Dermis microvascular lymphatic vessel endothelial cell (primary cell): ENCODE measurements around the gene AEBP1. TPM values are rescaled to one million over a fixed set of nuclear protein-coding genes. Genes with fewer than 3 reads are reported as not detected.
A peak's percentile ranks its signal among the peaks of the same experiment; 100 is the strongest.

Experiments used
- DNase-seq, 2 donors: peaks; one replicate each; pipeline versions ENCODE4 v3.0.0 to v3.0.0-alpha.2; 2010; ENCODE audit warnings: low read depth in 2 of 2
- total RNA-seq: library from RNA; depleted of rRNA; stranded (reverse); fragments of >200 nt; gene quantifications from 2 replicates; pipeline ENCODE4 v1.2.1, GENCODE V29; 2014

The AEBP1 gene
- total RNA-seq: 9.1 and 19.6 TPM in 2 replicates

- peak in 1 of 2 donors; percentile 43 for DNase-seq
These were observed at the start of gene AEBP1 for GRCh38 chr7:44103923-44104859. Gene AEBP1, plus strand, starts transcription at chr7:44104345. Its CDS starts 321 bp downstream, at chr7:44104666.

DNA sequence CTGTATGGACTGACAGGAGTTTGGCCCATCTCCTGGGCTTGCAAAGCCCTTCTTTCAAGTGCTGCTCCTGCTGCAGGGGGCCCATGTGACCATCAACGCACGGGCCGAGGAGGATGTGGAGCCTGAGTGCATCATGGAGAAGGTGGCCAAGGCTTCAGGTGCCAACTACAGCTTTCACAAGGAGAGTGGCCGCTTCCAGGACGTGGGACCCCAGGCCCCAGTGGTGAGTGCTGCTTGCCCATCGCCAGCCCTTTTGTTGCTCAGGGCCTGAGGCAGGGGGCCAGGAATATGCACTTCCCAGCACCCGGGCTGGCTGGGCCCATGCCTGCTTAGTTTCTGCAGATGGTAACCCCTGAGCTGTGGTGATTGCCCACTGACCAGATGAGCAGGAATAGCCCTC, 47.5 kb upstream of the AEBP1 start:
- no peak for DNase-seq

- no peak for DNase-seq
These were observed 46.8 kb upstream of the AEBP1 start for GRCh38 chr7:44057181-44057848.

GRCh38 chr7:44057849-44058758, 46.0 kb upstream of the AEBP1 start:
- no peak for DNase-seq

- DNase-seq: no peak
These were observed 45.4 kb upstream of the AEBP1 start for GRCh38 chr7:44058759-44059218.

GRCh38 chr7:44059219-44060090, 44.7 kb upstream of the AEBP1 start:
- no peak for DNase-seq

- no peak for DNase-seq
These were observed 43.8 kb upstream of the AEBP1 start for GRCh38 chr7:44060091-44060947.

- DNase-seq: no peak
These were observed 43.0 kb upstream of the AEBP1 start for GRCh38 chr7:44060948-44061644.

- DNase-seq: no peak
These were observed 42.4 kb upstream of the AEBP1 start for GRCh38 chr7:44061645-44062179.

DNA sequence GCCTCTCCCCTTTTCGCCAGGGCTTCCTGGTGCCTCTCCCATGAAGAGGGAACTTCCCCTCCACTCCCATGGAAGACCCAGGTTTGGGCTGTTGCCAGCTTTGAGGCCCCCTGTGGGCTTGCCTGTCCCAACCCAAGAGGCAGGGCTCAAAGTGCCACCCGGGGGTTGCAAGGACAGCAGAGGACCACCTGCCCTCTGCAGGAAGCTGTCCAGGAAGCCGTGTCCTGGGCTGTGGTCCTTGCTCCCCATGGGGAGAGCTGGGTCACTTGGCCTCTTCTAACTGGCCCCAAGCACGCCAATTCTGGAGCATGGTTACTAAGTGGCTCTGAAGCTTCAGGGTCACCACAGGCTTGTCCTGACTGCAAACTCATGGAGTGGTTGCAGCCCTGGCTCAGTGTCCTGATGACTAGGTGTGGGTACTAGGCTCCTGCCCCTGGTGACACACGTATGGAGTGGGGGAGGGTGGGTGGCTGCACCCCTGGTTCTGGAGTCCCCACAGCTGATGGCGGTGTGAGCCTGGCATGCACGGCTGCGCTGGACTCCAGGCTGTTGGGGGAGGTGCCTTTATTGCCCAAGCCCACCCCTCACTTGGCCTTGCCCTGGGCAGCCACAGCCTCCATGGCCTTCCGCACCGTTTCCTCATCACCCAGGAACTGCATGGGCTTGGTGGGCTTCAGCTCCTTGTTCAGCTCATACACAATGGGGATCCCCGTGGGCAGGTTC, 41.8 kb upstream of the AEBP1 start:
- DNase-seq: no peak

DNA sequence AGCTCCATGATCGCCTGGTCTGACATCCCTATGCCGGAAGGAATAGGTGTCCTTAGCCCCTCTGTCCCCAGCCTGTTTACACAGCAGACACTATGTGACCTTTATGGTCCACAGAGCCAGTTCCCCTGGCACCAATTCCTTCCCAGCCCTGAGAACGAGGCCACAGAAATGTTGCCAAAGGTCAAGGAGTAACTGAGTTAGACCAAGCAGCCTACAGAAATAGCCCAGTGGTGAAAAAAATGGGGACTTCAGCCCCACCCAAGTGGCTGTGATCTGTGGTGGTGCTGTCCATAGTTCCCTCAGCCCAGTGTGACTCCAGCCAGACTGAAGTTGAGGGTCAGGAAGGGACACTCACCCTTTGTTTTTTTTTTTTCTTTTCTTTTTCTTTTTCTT, 41.2 kb upstream of the AEBP1 start:
- DNase-seq: no peak

DNA sequence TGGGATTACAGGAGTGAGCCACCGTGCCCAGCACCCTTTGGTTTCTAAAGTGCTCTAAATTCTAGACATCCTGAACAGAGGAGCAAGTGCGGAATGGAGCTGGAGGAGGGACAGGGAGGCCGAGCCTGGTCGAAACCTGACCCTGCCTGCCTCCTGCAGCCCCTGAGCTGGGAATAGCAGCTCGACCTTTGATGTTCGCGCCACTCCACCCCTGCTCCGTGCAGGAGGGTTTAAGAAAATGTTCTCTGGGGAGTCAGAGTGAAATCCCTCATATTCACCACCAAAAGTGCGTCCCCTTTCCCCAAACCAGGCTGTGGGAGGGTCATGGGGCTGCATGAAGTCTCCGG, 40.6 kb upstream of the AEBP1 start:
- DNase-seq: no peak

DNA sequence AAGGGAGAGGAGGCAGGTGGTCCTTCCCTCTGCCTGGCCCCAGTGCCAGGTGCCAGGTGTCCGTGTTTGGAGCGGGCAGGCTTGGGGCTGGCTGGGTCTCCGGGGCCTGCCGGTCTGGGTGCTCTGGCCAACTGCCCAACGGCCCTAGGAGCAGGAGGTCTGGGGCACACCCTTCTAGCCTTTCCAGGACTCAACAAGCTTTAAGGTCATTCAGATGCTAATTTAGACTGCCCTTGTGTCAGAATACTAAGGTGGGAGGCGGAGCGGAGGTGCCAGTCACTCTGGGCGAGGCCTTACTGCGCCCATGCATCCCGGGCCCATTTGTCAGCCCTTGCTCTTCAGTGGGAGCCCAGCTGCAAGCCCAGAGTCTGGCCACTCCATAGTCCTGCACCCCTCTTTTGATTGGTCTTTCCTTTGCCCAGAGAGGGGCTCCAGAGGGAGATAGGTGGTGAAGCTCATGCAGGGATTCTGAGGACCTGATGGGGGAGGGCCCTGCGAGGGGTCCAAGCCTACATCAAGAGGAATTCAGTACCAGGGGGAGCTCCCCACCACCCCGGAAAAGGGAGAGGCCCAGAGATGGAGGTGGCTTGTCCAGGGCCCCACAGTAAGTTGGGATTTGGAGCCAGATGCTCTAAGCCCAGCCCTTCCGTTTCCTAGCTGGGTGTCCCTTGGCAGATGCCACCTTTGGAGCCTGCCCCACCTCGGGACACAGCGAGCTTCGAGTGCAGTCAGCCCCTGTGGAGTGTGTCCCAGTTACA, 40.1 kb upstream of the AEBP1 start:
- no peak for DNase-seq

DNA sequence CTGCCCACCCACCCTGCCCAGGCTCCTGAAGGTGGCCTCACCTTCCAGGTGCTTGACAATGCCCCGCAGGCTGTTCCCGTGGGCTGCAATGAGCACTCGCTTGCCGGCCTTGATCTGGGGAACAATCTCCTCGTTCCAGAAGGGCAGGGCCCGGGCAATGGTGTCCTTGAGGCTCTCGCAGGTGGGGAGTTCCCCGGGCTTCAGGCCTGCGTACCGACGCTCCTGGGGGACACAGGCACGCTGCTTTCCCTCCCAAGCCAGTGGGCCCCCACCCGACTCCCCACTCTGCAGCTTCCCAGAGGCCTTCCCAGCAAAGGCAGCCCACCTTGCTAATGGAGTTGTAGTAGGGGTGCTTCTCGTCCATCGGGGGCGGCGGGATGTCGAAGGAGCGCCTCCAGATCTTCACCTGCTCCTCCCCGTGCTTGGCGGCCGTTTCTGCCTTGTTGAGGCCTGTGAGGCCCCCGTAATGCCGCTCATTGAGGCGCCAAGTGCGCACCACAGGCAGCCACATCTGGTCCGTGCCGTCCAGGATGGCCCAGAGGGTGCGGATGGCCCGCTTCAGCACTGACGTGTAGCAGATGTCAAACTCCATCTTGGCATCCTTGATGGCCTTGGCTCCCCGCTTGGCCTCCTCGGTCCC, 39.2 kb upstream of the AEBP1 start:
- DNase-seq: no peak

- no peak for DNase-seq
These were observed 38.6 kb upstream of the AEBP1 start, which contains the start of gene PGAM2 for GRCh38 chr7:44065431-44066110. Gene PGAM2, minus strand, starts transcription at chr7:44065567. Its CDS starts 38 bp downstream, at chr7:44065529.

DNA sequence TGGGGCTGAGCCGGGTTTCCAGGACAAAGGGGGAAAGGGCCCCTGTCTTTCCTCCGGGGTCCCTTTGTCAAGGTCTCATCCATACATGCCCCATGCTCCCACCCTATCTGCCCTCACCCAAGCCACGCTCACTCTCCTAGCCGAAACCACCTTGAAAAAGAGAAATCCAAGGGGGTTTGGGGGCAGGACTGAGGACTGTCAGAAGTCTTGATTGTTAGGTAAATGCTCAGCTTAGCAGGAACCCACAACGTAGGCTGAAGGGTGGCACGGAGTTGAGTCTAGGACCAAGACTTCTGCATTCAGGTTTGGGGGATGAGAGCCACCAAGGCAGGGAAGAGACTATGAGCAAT, 38.1 kb upstream of the AEBP1 start:
- no peak for DNase-seq
